Islet precursor cell (in vitro differentiated cells): ENCODE data around the gene PHACTR1.

Experiments
- DNase-seq: peaks from one replicate; pipeline ENCODE4 v3.0.0-alpha.2; 2018

The PHACTR1 gene

DNA sequence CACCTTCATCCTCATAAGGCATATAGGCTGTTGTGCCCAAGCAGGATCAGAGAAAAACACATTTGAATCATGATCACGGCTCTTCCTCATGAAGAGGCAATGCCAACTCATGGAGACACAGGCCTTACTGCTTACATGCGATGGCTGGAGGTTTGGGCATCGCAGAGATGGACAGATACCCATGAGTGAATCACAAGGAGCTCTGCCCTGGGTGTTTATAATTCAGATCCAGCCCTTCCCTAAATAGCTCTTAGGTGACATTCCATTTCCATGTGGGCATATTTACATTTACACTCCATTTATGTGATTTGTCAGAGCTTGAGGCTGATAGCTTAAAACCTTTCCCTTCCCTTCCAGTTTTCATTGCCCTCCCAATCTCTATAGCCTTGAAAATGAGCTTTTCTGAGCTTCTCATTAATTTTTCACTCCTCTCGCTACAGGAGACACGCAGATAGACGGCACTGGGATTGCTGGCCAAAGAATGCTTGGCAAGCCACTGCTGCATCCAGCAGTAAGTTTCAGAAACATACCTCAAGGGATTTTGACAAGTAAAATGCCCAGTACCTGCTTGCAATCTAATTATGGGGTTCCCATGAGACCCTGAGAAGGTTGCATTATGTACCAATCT lies 362.6 kb downstream of the PHACTR1 start:
- no peak for DNase-seq

DNA sequence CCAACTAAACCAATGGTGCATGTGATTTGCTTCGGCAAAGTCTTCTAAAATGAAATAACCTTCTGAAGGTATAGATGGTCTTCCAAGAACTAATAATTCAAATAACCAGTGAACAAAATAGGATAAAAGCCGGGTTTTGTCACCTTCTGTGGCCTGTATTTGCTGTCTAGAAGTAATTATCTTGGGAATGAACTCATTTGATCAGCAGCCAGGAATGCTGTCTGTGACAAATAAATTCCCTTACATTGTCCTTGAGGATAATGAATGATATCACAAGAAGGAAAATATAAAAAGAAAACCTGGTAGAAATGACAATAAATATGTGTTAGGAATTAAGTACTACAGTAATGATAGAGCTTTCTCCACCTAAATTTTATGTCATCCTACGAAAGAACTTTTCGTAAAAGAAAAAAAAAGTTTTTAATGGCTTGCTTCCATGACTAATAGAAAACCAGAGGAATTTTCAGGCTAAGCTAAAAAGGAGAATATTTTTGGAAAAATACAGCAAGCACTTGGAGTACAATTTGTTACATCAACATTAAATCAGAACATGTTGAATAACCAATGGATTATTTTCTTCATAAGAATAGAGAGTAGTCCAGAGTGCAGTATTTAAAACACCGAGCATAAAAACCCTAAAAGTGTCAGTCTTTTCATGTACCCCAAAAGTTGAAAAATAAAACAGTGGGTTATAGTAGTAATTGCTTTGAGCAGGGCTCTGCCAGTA lies 364.1 kb downstream of the PHACTR1 start:
- no peak for DNase-seq

DNA sequence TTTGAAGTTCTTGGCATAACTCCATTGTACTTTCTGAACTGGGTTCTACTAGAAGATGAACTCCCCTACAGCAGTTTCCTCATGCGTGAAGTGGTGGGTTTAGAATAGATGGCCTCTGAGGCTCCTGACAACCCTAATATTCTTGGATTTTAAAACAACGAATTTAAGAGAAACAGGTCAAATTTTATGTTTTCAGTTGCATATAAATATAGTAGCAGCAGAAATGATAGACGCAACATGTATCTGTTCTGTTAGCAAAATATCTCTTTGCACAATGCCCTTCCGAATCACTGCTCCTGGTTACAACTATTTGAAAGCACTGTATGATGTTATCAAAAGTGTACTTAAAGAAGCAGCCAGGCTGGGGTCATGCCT lies 364.6 kb downstream of the PHACTR1 start:
- no peak for DNase-seq

DNA sequence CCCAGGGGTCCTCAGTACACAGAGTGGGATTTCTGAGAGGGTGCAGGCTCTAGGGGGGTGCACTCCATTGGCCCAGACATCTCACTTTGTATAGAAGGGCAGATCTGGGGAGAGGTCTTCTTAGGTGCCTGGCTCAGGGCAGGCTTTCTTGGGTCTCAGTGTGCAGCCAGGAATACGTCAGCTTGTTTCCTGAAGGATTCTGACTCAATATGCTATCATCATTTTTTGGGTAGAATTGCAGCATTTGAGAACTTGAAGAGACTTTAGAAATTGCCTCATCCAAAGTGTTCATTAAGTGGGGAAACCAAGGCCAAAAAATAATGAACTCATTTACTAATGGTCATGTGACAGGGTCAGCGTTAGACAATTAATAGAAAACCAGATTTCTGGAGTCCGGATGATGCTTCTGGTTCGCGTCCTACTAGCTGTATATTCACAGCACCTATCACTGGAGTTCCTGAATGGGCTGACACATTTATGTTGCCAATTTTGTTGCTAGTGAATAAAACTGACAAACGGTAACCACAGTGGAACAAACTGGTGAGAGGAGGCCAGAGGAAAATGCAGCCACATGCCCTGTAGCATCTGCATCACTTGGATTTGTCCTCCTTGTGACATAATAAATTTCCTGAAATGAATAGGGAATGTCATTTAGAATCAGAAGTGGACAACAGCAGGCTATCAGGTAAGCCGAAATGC lies 372.9 kb downstream of the PHACTR1 start:
- no peak for DNase-seq

DNA sequence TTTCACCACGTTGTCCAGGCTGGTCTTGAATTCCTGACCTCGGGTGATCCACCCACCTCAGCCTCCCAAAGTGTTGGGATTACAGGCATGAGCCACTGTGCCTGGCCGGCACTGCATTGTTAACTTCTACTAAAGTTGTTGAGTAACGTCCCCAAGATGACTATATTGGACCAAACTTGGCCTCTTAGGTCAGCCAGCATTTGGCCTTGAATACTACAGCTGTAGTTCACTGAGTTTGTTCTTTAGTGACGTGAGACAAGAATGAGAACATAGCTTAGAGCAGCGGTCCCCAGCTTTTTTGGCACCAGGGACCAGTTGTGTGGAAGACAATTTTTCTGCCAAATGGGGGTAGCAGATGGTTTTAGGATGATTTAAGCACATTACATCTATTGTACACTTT lies 374.6 kb downstream of the PHACTR1 start:
- DNase-seq = no peak

DNA sequence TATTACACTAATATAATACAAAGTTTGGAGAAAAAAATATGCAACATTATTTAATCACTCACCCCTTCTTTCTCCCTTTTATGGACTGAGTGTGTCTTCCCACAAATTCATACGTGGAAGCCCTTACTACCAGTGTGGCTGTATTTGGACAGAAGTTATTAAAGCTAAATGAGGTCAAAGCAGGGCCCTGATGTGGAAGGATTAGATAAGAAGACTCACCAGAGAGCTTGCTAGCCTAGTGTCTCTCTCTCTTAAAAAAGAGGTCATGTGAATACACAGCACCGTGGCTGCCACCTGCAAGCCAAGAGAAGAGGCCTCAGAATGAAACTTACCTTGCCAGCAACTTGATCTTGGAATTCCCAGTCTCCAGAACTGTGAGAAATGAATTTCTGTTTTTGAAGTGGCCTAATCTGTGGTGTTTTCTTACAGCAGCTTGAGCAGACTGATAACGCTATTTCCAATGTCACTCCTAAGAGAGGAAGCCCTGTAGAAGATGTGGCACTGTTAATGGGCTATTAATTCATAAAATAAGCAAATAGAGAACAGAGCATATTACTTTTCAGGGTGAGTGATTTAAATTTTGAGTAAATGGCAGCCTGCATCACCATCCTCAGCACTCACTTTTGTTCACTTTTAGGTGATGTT lies 378.3 kb downstream of the PHACTR1 start:
- DNase-seq = no peak

DNA sequence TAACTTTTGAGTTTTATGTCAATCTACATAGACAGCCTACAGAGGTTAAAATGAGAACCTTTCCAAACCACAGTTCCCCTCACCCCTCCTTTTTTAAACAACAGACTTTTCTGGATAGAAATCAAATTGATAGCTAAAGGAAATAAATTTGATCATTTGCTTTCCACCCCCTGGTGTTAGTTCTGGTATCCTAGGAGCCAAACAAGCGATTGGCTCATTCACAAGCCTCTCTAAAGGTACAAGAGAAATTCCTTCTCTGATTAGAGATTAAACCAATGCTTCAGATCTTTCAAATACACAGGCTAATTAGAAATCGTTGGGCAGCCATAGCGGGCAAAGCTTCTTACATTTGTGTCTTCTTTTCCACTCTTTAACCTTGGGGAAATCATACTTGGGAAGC lies 379.5 kb downstream of the PHACTR1 start:
- DNase-seq = no peak

DNA sequence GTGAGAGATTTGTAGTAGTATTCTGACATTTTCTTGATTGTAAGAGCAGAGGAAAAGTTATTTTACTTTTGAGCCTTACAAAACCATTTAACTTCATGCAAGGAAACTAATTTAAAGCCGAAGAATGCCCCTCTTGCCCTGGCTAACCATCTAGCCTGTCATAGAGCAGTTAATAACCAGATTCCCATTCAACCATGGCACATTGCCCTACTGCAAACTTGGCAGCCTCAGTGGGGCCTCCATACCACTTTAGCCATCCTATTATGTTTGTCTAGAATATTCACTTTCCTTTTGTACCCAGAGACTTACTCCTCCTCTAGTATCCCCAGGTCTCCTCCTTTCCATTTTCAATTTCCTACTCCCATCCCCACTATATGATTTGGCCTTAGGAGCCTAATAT lies 380.9 kb downstream of the PHACTR1 start:
- no peak for DNase-seq

DNA sequence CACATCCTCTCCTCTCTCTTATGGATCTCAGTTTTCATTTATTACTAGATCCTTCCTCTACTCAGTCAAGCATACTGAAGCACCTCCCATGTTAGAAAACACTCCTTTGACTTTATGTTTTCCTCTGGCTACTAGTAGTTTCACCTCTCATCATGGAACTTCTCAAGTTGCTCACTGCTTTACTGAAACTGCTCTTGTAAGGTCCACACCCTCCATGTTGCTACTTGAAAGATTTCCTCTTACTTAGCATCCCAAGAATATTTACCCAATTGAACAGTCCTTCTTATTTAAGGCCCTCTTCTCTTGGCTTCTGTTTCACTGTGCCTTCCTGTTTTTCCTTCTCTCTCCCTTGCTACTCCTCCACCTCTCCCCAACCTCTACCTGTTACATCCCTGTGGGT lies 381.4 kb downstream of the PHACTR1 start:
- no peak for DNase-seq

DNA sequence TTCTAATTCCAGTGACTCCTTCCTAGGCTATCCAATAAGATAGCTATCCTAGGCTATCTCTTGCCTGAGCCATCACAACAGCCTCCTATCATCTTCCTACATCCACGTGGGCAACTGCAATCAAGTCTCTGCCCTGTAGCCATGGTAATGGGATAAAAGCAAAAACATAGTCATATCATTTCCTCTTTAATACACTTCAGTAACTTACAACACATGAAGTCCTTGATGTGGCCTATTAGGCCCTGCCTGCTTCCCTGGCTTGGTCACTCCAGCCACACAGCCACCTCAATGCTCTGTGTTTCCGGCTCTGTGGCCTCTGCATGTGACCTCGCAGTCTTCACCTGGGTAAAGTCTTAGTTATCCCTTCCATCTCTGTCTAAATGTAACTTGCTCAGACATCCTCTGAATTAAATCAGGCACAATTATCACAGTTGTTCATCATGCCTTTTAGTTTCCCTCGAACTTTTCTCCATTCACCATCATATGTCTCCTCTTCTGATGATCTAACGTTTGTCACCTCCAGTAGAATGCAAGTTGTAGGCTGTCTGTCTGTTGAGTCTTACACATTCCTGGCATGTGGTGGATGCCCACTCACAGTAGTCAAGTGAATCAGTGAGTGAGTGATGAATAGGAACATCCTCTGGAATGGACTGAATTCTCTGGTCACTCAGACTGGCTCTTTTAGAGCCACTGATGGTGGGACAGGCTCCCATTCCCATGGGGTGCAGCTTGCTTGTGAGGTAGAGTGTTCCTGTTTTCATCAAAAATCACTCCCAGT lies 382.4 kb downstream of the PHACTR1 start:
- no peak for DNase-seq

DNA sequence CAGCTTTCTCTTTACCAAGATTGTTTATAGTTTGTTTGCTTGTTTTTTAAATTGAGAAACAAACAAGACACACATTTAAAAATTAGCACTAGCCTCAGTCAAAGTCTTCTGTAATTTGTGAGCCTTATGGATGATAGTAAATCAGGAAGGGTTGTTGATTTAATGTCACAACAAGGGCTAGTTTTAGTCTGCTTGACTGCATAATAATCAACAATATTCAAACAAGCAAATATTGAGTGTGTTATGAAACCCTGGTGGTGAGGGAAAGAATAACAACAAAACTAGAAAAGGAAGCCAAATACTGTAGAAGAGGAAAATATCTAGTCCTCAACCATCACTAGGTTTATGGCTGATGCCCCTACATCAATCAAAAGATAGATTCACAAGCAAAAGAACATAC lies 383.2 kb downstream of the PHACTR1 start:
- DNase-seq = no peak

DNA sequence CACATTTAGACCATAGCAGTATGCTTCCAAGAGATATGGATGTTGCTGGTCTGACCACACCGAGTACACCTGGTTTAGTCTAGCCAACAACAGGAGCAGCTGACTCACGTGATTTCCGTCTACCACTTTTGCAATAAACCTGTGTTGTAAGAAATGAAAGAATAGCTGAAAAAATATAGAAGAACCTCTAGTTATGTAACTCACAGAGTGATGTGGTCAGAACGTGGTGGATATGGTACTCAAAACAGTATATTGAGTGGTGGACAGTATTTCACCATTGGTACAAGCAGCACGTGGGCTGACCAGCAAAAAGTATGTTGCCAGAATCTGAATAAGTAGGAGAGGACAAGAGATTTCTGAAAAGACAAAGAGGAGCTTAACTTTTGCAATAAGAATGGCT lies 384.8 kb downstream of the PHACTR1 start:
- DNase-seq = no peak

DNA sequence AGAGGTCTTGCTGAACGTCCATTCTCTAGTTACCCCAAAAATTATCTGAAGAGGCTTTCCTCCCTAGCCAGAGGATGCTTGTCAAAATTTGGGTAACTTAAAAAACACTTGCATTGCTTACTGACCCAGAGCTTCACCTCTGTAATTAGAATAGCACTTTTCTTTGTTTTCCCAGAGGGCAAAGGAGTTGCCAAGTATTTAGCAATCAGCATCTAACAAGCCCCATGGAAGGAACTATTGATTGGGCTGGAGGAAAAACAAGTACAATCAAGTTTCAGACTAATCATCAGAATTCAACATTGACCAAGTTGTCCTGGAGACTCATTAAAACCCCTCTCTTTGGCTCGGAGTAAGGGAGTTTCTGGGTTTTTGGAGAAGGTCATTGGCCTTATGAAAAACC lies 385.4 kb downstream of the PHACTR1 start:
- no peak for DNase-seq

DNA sequence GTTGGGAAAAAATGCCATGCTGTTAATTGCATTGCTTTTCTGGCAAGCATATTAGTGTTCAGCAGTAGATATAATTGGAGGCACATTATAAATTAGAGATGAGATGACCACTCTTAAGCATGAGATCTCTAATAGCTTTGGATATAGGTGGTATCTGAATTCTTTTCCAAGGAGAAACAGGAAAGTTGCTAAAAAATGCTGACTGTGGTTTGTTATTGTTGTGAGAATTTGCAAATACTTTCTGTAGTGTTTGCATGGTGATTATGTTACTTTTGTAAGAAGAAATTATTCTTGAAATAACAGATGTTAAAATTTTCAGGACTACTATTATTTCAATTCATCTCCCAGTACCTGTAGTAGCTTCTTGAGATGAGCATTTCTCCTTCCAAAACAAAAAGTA lies 386.6 kb downstream of the PHACTR1 start:
- DNase-seq = no peak

DNA sequence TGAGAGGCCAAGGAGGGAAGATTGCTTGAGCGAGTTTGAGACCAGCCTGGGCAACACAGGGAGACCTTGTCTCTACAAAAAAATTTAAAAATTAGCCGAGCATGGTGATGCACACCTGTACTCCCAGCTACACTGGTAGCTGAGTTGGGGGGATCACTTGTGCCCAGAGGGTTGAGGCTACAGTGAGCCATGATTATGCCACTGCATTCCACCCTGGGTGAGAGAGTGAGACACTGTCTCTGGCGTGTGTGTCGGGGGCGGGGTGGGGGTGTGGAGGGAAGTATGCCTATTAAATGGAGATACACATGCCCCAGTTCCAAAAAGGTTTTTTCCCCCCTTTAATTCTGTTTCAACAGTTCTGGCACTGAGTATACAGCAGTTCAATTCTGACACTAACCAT lies 388.6 kb downstream of the PHACTR1 start:
- no peak for DNase-seq

DNA sequence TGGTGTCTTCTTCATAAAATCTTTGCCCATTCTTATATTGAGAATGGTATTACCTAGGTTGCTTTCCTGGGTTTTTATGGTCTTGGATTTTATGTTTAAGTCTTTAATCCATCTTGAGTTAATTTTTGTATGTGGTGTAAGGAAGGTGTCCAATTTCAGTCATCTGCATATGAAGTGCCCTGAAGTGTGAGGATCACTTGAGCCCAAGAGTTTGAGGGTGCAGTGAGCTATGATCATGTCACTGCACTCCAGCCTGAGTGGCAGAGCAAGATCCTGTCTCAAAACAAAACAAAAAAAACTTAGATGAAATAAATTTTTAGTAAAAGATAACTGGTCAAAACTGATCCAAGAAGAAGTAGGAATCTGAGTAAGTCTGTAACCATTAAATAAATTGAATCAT lies 396.4 kb downstream of the PHACTR1 start:
- DNase-seq = no peak

DNA sequence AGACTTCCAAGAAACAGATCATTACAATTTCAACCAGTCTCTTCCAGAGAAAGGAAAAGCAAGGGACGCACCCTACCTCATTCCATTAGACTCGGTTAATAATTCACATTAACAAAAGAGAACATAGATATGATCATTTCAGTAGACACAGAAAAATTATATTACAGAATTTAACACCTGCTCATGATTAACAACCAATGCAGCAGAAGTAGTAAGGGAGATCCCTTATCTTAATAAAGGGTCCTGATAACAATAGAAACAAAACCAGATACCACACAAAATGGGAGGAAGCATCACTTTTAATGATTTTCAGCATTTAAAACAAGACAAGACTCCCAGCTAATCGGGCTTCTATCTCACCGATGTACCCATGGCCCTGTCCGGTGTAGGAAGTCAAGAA lies 396.8 kb downstream of the PHACTR1 start:
- no peak for DNase-seq

DNA sequence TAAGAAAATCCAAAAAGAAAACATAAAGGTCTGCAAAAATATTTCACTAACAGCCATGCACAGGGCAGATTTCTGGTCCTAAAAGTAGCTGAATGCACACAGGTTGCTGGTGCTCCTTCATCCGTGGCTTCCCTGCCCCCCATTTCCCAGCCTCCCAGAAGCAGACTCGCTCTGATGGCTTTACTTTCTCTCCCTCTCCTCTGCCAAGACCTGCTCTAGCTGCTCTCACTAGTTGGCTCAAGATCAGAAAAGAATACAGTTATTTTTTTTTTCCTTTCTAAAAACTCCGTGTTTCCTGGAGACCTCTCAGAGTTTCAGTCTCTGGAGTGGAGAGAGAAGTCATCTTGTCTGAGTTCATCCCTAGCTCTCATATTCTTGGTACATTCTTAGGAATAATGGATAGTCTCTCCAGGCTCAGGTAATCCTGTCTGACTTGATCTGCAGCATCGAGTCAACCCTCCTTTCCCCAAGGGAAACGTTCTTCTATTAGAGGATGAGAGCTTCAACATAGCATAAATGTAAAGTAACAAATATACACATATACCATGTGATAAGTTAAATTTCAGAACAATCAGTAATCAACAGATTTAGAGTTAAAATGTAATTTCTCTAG lies 397.5 kb downstream of the PHACTR1 start:
- no peak for DNase-seq

DNA sequence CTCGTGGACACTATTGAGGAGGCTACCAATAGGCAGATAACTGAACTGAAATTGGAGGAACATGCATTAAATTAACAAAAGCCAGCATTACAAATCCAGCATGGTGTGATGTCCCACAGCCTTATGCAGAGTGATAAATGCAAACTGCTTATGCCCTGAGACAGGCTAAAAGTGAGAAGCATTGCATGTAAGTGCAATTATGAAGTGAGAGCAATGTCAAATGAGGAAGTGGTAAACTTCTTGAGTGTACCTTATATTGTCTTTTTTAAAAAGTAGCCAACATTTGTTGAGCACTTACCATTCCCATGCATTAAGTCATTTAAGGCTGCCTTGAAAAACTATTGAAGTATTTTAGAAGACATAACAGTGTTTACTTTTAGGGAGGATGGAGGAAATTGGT lies 399.6 kb downstream of the PHACTR1 start:
- DNase-seq = no peak

DNA sequence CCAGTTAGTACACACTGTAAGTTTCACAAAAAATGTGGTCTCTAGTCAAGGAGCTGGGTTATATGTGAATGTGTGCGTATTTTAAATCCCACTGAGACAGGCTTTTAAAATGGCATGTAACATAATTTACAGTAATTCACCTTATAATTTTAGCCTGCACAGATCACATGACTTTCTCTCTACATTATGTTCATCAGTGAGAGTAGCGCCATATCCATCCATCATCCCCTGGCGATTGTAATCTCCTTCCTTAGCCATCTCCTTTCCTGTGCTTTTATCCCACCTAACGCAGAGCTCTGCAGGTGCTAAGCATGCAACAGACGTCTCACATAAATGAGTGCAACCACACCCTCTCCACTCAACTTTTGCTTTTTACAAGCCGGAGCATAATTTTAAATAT lies 401.0 kb downstream of the PHACTR1 start:
- DNase-seq = no peak

DNA sequence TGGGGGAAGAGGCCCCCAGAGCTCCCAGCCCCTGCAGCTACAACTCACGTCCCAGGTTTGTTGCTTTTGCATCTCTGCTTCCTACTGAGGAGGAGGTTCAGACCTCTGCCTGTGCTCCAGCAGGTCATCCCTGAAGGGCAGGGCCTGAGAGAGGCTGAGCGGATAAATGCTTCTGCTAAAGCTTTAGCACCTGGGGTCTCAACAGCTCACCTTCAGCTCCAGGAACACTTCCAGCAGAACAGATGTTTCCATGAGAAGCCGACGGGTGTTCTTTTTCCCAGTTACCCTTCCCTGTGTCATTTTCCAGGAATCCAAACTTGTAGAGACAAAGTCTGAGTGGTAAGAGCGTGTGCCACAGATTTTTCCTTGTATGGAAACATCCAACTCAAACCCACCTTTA lies 403.0 kb downstream of the PHACTR1 start:
- no peak for DNase-seq
